ENCODE measurements around the gene RXFP1.

The RXFP1 gene

DNA sequence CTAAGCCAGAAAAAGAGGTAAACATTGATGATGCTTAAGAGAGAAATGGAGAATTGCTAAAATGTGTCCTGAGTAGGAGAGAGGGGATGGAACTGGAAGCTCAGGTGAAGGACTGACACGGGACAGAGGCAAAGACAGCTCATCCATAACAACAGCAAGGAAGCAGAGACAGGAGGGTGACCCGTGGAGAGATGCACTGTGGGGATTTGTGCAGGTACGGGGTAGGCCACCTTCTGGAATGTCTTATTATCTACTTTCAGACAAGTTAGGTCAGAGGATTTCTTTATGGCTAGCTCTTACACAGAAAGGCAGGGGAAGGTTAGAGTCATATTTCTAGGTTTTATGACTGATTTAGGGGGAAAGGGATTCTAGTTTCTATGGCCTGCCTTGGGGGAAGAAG, 31.7 kb downstream of the RXFP1 start:
- Histone ChIP-seq H3K9me3 (ENCODE audit: control insufficient read depth, low read length) (no peaks in the 10 kb centered on the region), H3K27me3 (ENCODE audit: control insufficient read depth, insufficient read depth, low read length) (no peaks in the 10 kb centered on the region), H3K9ac (ENCODE audit: low read length) (no peak overlapping the region), H3K36me3 (ENCODE audit: control insufficient read depth, insufficient read depth, low read length) (no peaks in the 10 kb centered on the region), H3K4me3 (ENCODE audit: low read length) (no peak overlapping the region), H3K4me1 (ENCODE audit: control insufficient read depth, insufficient read depth, low read length) (no peaks in the 10 kb centered on the region)

DNA sequence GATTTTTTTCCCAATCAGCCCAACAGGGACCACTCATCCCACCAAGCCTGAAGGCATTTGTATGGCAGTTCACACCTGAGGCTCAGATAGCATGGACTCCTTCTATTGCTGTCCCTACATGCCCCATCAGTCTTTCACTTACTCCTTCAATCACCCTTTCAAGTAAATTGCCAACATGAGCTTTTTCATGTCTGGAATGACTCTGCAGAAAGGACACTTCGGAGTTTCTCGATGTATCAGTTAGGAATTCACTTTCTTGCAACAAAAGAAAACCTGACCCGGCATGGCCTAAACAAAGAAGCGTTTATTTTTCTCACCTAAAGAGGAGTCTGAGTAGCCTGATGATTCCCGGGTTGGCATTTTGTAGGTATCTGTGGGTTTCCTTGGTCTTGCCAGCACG, 38.6 kb downstream of the RXFP1 start:
- Histone ChIP-seq H3K9me3 (ENCODE audit: control insufficient read depth, low read length) (no peaks in the 10 kb centered on the region), H3K27me3 (ENCODE audit: control insufficient read depth, insufficient read depth, low read length) (no peaks in the 10 kb centered on the region), H3K4me1 (ENCODE audit: control insufficient read depth, insufficient read depth, low read length) (no peaks in the 10 kb centered on the region), H3K4me3 (ENCODE audit: low read length) (no peak overlapping the region), H3K9ac (ENCODE audit: low read length) (no peak overlapping the region), H3K36me3 (ENCODE audit: control insufficient read depth, insufficient read depth, low read length) (no peaks in the 10 kb centered on the region)

DNA sequence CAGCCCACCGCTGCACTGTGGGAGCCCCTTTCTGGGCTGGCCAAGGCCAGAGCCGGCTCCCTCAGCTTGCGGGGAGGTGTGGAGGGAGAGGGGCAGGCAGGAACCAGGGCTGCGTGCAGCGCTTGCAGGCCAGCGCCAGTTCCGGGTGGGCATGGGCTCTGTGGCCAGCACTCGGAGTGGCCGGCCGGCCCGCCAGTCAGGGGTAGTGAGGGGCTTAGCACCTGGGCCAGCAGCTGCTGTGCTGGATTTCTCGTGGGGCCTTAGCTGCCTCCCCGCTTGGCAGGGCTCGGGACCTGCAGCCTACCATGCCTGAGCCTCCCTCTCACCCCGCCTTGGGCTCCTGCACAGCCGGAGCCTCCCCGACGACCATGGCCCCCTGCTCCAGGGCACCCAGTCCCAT, 45.2 kb downstream of the RXFP1 start:
- Histone ChIP-seq H3K9ac (ENCODE audit: low read length) (no peak overlapping the region), H3K4me1 (ENCODE audit: control insufficient read depth, insufficient read depth, low read length) (no peaks in the 10 kb centered on the region), H3K4me3 (ENCODE audit: low read length) (no peak overlapping the region), H3K27me3 (ENCODE audit: control insufficient read depth, insufficient read depth, low read length) (no peaks in the 10 kb centered on the region), H3K36me3 (ENCODE audit: control insufficient read depth, insufficient read depth, low read length) (no peaks in the 10 kb centered on the region), H3K9me3 (ENCODE audit: control insufficient read depth, low read length) (no peaks in the 10 kb centered on the region)

DNA sequence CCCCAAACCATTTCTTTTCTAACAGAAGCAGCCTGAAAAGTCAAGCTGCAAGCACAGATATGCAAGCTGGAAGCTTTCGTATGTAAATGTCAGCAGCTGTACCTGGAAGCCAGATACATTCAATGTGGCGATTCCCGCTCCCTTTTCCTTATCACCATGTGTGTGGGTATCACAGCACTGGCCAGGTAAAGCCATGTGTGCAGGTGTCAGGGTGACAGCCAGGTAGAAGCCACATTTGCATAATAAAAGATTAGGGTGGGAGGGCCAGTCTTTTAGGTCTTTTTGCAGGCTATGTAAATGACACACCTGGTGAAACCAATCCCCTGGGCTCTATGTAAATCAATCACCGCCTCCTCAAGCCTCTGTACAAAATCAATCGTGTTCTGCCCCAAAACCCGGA, 50.1 kb downstream of the RXFP1 start:
- H3K36me3 ChIP-seq (ENCODE audit: control insufficient read depth, insufficient read depth, low read length), result no peaks in the 10 kb centered on the region
- no peaks in the 10 kb centered on the region for H3K9me3 ChIP-seq (ENCODE audit: control insufficient read depth, low read length)
- no peaks in the 10 kb centered on the region for H3K27me3 ChIP-seq (ENCODE audit: control insufficient read depth, insufficient read depth, low read length)
- H3K4me1 ChIP-seq (ENCODE audit: control insufficient read depth, insufficient read depth, low read length), result no peaks in the 10 kb centered on the region
- no peak overlapping the region for H3K4me3 ChIP-seq (ENCODE audit: low read length)
- no peak overlapping the region for H3K9ac ChIP-seq (ENCODE audit: low read length)

DNA sequence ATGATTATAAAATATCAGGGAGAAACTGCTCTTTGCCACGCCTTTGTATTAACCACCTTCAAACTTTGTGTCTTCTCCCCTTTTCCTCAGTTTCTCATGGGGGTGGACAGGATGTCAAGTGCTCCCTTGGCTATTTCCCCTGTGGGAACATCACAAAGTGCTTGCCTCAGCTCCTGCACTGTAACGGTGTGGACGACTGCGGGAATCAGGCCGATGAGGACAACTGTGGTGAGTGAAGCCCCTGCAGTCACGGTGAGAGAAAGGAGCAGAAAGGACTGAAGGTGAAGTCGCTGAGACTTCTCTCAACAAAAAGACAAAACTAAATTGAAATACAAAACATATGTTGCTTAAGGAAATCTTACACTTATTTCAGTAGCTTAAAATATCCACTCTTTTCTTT, 50.9 kb downstream of the RXFP1 start:
- Histone ChIP-seq H3K36me3 (ENCODE audit: control insufficient read depth, insufficient read depth, low read length) (no peaks in the 10 kb centered on the region), H3K9me3 (ENCODE audit: control insufficient read depth, low read length) (no peaks in the 10 kb centered on the region), H3K4me1 (ENCODE audit: control insufficient read depth, insufficient read depth, low read length) (no peaks in the 10 kb centered on the region), H3K9ac (ENCODE audit: low read length) (no peak overlapping the region), H3K4me3 (ENCODE audit: low read length) (no peak overlapping the region), H3K27me3 (ENCODE audit: control insufficient read depth, insufficient read depth, low read length) (no peaks in the 10 kb centered on the region)

DNA sequence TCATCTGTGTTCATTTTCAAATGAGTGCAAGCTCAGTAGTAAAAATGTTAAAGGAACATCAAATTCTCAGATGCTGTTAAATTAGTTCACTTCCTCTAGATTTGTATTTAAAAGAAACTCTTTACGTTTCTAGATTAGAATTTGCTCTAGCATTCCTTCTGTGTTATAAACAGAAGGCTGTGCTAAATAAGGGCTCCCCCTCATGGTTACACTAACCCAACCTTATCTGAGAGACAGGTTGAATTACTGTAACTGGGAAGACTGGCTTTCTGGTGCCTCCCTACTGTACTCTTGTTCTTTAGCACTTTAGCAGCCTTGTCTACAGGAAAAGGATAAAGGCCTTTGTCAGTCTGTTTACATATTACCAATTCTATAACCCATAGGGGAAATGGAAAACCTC, 56.8 kb downstream of the RXFP1 start:
- H3K36me3 ChIP-seq (ENCODE audit: control insufficient read depth, insufficient read depth, low read length), result no peaks in the 10 kb centered on the region
- no peaks in the 10 kb centered on the region for H3K9me3 ChIP-seq (ENCODE audit: control insufficient read depth, low read length)
- no peaks in the 10 kb centered on the region for H3K4me1 ChIP-seq (ENCODE audit: control insufficient read depth, insufficient read depth, low read length)
- no peak overlapping the region for H3K9ac ChIP-seq (ENCODE audit: low read length)
- H3K4me3 ChIP-seq (ENCODE audit: low read length), result no peak overlapping the region
- H3K27me3 ChIP-seq (ENCODE audit: control insufficient read depth, insufficient read depth, low read length), result no peaks in the 10 kb centered on the region

DNA sequence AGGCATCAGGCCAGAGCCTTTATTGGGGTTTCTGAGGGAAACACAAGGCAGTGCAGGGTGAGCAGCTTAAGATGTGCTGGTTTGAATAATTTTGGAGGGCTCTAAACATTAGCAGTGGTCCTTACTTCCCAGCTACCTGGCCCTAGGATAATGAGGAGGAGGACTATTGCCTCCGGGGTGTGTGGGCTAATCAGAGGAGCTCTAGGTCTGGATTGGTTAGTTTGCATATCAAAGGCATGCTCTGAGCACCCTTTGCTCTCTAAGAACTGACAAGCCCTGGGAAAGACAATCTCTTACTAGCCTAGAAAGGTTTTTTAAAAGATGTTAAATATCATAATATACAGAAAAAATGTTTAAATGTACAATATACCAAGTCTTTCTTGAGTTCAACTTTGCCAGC, 58.4 kb downstream of the RXFP1 start:
- Histone ChIP-seq H3K36me3 (ENCODE audit: control insufficient read depth, insufficient read depth, low read length) (no peaks in the 10 kb centered on the region), H3K27me3 (ENCODE audit: control insufficient read depth, insufficient read depth, low read length) (no peaks in the 10 kb centered on the region), H3K4me3 (ENCODE audit: low read length) (no peak overlapping the region), H3K4me1 (ENCODE audit: control insufficient read depth, insufficient read depth, low read length) (no peaks in the 10 kb centered on the region), H3K9me3 (ENCODE audit: control insufficient read depth, low read length) (no peaks in the 10 kb centered on the region), H3K9ac (ENCODE audit: low read length) (no peak overlapping the region)

DNA sequence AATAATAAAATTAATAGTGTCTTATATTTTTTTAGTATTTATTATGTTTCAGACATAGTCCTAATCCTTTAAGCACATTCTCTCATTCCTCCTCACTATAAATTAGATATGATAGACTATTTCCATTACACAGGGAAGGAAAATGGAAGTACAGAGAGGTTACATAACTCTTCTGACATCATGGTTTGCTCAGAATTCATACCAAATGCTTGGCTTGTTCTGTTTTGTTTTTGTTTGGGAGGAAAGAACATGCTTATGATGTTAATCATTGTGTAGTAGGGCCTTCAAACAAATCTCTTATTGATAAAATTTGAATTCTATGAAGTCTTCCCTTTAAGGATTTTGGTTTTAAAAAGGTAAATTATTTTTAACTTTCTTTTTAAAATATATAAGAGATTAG, 59.5 kb downstream of the RXFP1 start:
- Histone ChIP-seq H3K9me3 (ENCODE audit: control insufficient read depth, low read length) (no peaks in the 10 kb centered on the region), H3K9ac (ENCODE audit: low read length) (no peak overlapping the region), H3K4me1 (ENCODE audit: control insufficient read depth, insufficient read depth, low read length) (no peaks in the 10 kb centered on the region), H3K4me3 (ENCODE audit: low read length) (no peak overlapping the region), H3K36me3 (ENCODE audit: control insufficient read depth, insufficient read depth, low read length) (no peaks in the 10 kb centered on the region), H3K27me3 (ENCODE audit: control insufficient read depth, insufficient read depth, low read length) (no peaks in the 10 kb centered on the region)

DNA sequence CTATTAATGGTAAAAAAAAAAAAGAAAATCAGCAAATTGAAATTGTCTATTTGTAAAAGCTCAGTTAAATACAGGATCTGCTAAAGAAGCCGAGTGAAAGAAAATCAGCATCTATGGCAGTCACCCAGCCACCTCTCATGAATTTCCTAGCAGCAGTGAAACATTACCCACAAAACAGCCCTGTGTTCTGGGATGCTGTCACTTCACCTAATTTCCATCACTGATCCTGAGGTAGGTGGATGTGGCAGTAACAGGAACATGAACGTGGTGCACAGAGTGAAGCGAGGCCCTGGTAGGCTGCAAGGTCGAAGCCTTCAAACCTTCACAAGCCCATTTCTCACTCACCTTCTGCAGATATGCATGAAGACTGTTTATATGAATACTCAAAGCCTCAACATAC, 65.2 kb downstream of the RXFP1 start:
- Histone ChIP-seq H3K9me3 (ENCODE audit: control insufficient read depth, low read length) (no peaks in the 10 kb centered on the region), H3K4me3 (ENCODE audit: low read length) (no peak overlapping the region), H3K36me3 (ENCODE audit: control insufficient read depth, insufficient read depth, low read length) (no peaks in the 10 kb centered on the region), H3K4me1 (ENCODE audit: control insufficient read depth, insufficient read depth, low read length) (no peaks in the 10 kb centered on the region), H3K9ac (ENCODE audit: low read length) (no peak overlapping the region), H3K27me3 (ENCODE audit: control insufficient read depth, insufficient read depth, low read length) (no peaks in the 10 kb centered on the region)

DNA sequence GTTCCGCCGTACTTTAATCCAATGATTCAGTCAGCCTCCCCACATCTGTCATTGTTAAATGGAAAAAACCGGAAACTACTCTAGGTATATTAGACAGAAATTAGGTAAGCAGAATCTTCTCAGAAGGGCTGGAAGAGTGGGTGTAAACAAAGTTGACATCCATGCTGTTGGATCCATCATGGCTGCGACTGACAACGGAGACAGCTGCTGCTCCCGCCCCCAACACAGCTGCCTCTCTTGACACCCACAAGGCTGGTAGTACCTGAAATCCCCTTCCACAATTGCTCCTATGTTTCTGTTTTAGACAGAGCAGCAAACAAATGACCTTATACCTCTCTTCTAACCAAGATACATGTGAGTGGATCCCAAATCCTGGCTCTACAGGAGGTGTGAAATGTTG, 66.6 kb downstream of the RXFP1 start:
- Histone ChIP-seq H3K9ac (ENCODE audit: low read length) (no peak overlapping the region), H3K27me3 (ENCODE audit: control insufficient read depth, insufficient read depth, low read length) (no peaks in the 10 kb centered on the region), H3K4me1 (ENCODE audit: control insufficient read depth, insufficient read depth, low read length) (no peaks in the 10 kb centered on the region), H3K4me3 (ENCODE audit: low read length) (no peak overlapping the region), H3K9me3 (ENCODE audit: control insufficient read depth, low read length) (no peaks in the 10 kb centered on the region), H3K36me3 (ENCODE audit: control insufficient read depth, insufficient read depth, low read length) (no peaks in the 10 kb centered on the region)

DNA sequence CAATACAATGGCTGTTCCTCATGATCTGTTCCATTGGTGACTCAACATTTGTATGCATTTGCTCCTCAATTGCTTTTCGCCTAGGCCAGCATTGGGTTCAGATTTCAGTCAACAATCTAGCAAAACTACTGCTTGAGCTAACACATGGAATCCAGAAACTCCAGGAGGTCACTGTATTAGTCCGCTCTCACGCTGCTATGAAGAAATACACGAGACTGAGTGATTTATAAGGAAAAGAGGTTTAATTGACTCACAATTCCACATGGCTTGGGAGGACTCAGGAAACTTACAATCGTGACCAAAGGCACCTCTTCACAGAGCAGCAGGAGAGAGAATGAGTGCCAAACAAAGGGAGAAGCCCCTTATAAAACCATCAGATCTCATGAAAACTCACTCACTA, 67.1 kb downstream of the RXFP1 start:
- no peaks in the 10 kb centered on the region for H3K27me3 ChIP-seq (ENCODE audit: control insufficient read depth, insufficient read depth, low read length)
- no peak overlapping the region for H3K4me3 ChIP-seq (ENCODE audit: low read length)
- no peaks in the 10 kb centered on the region for H3K36me3 ChIP-seq (ENCODE audit: control insufficient read depth, insufficient read depth, low read length)
- H3K9me3 ChIP-seq (ENCODE audit: control insufficient read depth, low read length), result no peaks in the 10 kb centered on the region
- no peak overlapping the region for H3K9ac ChIP-seq (ENCODE audit: low read length)
- H3K4me1 ChIP-seq (ENCODE audit: control insufficient read depth, insufficient read depth, low read length), result no peaks in the 10 kb centered on the region

DNA sequence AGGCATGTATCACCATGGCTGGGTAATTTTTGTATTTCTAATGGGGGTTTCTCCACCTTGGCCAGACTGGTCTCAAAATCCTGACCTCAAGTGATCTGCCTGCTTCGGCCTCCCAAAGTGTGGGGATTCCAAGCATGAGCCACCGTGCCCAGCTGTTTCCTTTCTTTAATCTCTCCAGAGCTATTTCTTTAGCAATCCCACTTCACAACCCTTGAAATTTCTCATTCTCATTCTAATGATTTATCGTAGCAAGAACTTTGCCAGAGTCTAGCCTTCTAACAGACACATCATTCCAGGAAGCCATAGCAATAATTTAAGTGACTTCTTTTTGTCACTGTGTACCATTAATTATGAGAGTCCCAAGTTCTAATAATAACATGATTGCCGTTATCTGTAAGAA, 68.6 kb downstream of the RXFP1 start:
- Histone ChIP-seq H3K36me3 (ENCODE audit: control insufficient read depth, insufficient read depth, low read length) (no peaks in the 10 kb centered on the region), H3K4me3 (ENCODE audit: low read length) (no peak overlapping the region), H3K27me3 (ENCODE audit: control insufficient read depth, insufficient read depth, low read length) (no peaks in the 10 kb centered on the region)

DNA sequence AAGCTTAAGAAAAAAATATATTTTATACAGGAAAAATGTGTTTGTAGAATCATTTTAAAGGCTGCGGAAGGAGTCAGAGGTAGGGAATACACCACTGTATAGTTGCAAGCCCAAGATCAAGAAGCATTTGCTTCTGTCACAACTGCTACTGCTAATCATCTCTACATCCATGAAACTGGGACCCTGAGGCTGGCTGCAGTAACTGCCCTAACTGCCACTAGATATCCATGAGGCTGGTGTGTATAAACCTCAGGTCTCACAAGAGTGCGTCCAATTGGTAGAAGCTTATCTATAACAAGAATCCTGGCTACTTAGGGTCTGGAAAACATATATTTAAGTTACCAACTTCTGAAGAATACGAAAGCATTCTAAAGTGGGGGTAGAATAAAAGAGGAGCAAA, 69.1 kb downstream of the RXFP1 start:
- Histone ChIP-seq H3K27me3 (ENCODE audit: control insufficient read depth, insufficient read depth, low read length) (no peaks in the 10 kb centered on the region), H3K9me3 (ENCODE audit: control insufficient read depth, low read length) (no peaks in the 10 kb centered on the region), H3K4me1 (ENCODE audit: control insufficient read depth, insufficient read depth, low read length) (no peaks in the 10 kb centered on the region), H3K4me3 (ENCODE audit: low read length) (no peak overlapping the region), H3K36me3 (ENCODE audit: control insufficient read depth, insufficient read depth, low read length) (no peaks in the 10 kb centered on the region), H3K9ac (ENCODE audit: low read length) (no peak overlapping the region)

More for the DNA sequence above, 68.6 kb downstream of the RXFP1 start:
- H3K9me3 ChIP-seq (ENCODE audit: control insufficient read depth, low read length), result no peaks in the 10 kb centered on the region
- H3K9ac ChIP-seq (ENCODE audit: low read length), result no peak overlapping the region
- no peaks in the 10 kb centered on the region for H3K4me1 ChIP-seq (ENCODE audit: control insufficient read depth, insufficient read depth, low read length)

Measured in mucosa of stomach (tissue), 1 donor.